Measurements from ENCODE around the gene JOSD1. TPM values are rescaled to one million over a fixed set of nuclear protein-coding genes. Genes with fewer than 3 reads are reported as not detected.

JOSD1 gene
- total and polyA plus RNA-seq, 9 of the 15 experiments (the other 6 are each of a cell fraction or from before 2014, with no cell fraction given), result 8.9 to 39.1 (median 30.4) TPM

DNA sequence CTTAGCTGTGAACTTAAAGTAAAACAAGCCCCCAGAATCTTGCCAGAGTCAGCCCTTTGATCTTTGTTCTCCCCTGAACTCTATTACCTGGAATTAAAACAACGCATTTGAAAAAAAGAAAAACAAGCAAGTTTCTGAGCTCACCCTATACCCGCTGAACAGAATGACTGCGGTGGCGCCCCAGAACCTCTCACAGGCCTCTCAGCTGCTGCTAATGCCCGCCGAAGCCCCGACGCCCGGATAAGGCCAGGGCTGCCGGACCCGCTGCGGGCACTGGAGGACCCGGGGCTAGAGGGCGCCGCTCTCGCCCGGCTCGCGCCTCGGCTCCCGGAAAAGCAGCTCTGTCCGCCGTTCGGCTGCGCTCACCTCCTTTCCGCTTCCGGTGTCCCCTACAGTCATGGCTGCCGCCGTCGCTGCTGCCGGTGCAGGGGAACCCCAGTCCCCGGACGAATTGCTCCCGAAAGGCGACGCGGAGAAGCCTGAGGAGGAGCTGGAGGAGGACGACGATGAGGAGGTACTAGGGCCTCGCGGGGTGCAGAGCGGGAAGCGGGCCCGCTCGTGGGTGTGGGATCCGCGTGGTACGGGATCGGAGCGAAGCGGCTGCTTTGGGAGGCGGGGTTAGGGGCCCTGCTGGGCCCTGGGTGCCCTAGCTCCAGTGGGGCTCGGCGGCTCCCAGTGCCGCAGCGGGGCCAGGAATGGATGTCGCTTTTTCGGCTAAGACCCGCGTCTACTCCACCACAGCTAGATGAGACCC lies 19.0 kb downstream of the JOSD1 start, which contains the start of gene TOMM22 (continued):
- TF ChIP-seq, protein P1, sequence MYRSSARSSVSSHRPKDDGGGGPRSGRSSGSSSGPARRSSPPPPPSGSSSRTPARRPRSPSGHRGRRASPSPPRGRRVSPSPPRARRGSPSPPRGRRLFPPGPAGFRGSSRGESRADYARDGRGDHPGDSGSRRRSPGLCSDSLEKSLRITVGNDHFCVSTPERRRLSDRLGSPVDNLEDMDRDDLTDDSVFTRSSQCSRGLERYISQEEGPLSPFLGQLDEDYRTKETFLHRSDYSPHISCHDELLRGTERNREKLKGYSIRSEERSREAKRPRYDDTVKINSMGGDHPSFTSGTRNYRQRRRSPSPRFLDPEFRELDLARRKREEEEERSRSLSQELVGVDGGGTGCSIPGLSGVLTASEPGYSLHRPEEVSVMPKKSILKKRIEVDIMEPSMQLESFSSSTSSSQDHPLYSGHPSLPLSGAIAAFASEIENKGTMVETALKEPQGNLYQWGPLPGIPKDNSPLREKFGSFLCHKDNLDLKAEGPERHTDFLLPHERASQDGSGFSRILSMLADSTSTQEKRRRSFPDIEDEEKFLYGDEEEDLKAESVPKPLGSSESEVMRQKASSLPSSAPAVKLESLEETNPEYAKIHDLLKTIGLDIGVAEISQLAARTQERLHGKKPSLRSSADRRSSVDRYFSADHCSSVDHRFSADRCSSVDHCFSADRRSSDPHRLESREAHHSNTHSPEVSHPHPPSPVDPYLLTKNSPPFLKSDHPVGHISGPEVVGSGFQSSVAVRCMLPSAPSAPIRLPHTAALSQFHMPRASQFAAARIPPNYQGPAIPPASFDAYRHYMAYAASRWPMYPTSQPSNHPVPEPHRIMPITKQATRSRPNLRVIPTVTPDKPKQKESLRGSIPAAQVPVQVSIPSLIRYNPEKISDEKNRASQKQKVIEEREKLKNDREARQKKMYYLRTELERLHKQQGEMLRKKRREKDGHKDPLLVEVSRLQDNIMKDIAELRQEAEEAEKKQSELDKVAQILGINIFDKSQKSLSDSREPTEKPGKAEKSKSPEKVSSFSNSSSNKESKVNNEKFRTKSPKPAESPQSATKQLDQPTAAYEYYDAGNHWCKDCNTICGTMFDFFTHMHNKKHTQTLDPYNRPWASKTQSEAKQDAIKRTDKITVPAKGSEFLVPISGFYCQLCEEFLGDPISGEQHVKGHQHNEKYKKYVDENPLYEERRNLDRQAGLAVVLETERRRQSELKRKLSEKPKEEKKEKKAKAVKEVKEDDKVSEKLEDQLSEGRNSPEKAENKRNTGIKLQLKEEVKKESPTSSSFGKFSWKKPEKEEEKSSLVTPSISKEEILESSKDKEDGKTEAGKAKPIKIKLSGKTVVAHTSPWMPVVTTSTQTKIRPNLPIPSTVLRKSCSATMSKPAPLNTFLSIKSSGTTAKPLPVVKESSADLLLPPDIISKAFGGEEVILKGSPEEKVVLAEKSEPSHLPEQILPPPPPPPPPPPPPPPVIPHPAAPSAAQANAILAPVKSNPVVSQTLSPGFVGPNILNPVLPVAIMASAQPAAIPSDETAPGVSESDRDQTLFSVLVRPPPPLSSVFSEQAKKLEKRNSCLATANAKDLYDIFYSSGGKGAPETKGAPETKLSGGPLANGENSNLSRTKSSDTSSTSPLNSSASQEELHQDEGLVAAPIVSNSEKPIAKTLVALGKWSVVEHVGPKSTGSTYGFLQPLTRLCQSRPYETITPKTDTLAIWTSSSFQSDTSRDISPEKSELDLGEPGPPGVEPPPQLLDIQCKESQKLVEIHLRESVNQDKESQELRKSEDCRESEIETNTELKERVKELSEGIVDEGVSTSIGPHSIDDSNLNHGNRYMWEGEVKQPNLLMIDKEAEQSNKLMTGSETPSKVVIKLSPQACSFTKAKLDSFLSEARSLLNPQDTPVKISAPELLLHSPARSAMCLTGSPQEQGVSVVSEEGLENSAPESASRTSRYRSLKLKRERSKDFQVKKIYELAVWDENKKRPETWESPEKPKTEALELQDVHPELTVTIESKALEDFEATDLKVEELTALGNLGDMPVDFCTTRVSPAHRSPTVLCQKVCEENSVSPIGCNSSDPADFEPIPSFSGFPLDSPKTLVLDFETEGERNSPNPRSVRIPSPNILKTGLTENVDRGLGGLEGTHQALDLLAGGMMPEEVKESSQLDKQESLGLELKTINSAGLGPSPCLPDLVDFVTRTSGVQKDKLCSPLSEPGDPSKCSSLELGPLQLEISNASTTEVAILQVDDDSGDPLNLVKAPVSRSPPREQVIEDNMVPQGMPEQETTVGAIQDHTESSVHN (IDR thresholded peaks at IDR 0.05; ENCODE audit: borderline replicate concordance in 1 of 2, low read depth in 1 of 2), result no peak
- TF ChIP-seq GATAD2A (IDR thresholded peaks at IDR 0.05) (0 out of 2 replicates have a peak, but pooled peaks have one; percentile 52), CTBP1 (IDR thresholded peaks at IDR 0.05; ENCODE audit: borderline replicate concordance) (peak; percentile 63; the same call in 1 of the 2 replicates), HDAC2 (IDR thresholded peaks at IDR 0.05) (peak; percentile 96), TEAD1 (CRISPR knock-in tag; IDR thresholded peaks at IDR 0.05) (peak; percentile 5 to 57; a peak in 2 of 4 replicates), ZBED1 (IDR thresholded peaks at IDR 0.05) (peak; percentile 71; the same call in 1 of the 2 replicates), RB1 (IDR thresholded peaks at IDR 0.05; ENCODE audit: low read depth) (peak; percentile 92), HCFC1 (IDR thresholded peaks at IDR 0.05; ENCODE audit: low read depth, low read length) (peak; percentile 87), GTF2A2 (tag; IDR thresholded peaks at IDR 0.05) (0 out of 2 replicates have a peak, but pooled peaks have one; percentile 36), RUNX1 (IDR thresholded peaks at IDR 0.05; ENCODE audit: low read depth) (no peak)
- TF ChIP-seq, protein P2, sequence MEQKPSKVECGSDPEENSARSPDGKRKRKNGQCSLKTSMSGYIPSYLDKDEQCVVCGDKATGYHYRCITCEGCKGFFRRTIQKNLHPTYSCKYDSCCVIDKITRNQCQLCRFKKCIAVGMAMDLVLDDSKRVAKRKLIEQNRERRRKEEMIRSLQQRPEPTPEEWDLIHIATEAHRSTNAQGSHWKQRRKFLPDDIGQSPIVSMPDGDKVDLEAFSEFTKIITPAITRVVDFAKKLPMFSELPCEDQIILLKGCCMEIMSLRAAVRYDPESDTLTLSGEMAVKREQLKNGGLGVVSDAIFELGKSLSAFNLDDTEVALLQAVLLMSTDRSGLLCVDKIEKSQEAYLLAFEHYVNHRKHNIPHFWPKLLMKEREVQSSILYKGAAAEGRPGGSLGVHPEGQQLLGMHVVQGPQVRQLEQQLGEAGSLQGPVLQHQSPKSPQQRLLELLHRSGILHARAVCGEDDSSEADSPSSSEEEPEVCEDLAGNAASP (IDR thresholded peaks at IDR 0.05), result no peak
- TF ChIP-seq, protein P3, sequence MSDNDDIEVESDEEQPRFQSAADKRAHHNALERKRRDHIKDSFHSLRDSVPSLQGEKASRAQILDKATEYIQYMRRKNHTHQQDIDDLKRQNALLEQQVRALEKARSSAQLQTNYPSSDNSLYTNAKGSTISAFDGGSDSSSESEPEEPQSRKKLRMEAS (CRISPR knock-in tag; IDR thresholded peaks at IDR 0.05), result peak; percentile 89
- TF ChIP-seq, protein P4, sequence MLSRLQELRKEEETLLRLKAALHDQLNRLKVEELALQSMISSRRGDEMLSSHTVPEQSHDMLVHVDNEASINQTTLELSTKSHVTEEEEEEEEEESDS (CRISPR knock-in tag; IDR thresholded peaks at IDR 0.05), result no peak
- TF ChIP-seq, protein P5, sequence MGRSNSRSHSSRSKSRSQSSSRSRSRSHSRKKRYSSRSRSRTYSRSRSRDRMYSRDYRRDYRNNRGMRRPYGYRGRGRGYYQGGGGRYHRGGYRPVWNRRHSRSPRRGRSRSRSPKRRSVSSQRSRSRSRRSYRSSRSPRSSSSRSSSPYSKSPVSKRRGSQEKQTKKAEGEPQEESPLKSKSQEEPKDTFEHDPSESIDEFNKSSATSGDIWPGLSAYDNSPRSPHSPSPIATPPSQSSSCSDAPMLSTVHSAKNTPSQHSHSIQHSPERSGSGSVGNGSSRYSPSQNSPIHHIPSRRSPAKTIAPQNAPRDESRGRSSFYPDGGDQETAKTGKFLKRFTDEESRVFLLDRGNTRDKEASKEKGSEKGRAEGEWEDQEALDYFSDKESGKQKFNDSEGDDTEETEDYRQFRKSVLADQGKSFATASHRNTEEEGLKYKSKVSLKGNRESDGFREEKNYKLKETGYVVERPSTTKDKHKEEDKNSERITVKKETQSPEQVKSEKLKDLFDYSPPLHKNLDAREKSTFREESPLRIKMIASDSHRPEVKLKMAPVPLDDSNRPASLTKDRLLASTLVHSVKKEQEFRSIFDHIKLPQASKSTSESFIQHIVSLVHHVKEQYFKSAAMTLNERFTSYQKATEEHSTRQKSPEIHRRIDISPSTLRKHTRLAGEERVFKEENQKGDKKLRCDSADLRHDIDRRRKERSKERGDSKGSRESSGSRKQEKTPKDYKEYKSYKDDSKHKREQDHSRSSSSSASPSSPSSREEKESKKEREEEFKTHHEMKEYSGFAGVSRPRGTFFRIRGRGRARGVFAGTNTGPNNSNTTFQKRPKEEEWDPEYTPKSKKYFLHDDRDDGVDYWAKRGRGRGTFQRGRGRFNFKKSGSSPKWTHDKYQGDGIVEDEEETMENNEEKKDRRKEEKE (IDR thresholded peaks at IDR 0.05; ENCODE audit: borderline replicate concordance in 1 of 2, control insufficient read depth in 1 of 2, low read depth in 2 of 2, low read length in 1 of 2), result peak in 1 of 2 experiments; percentile 51; a peak in 1 of 4 replicates

Measured in K562 (cell line).